Stimulated activated naive CD8-positive, alpha-beta T cell treated with anti-CD3 and anti-CD28 coated beads, Interleukin-15, amount 100 ng/mL, for 72 hours (primary cell): ENCODE measurements around the gene KIAA0040.

Experiments used
- ATAC-seq: fragments of 150-1000 bp; cut with Tn5 transposase; 2 replicates; pipeline ENCODE4 v1.10.0; 2021; ENCODE audit warnings: mild to moderate bottlenecking, moderate library complexity
- DNase-seq, 2 donors: peaks; one replicate each; pipeline ENCODE4 v3.0.0; 2021 to 2022
- H3K27ac Mint-ChIP-seq, 2 donors: one replicate each; pipeline ENCODE4 v1.8.0; 2022; ENCODE audit warnings: mild to moderate bottlenecking in 2 of 2, mixed read lengths in 2 of 2, moderate library complexity in 2 of 2
- H3K27me3 Mint-ChIP-seq: one replicate; pipeline ENCODE4 v1.8.0; 2022; ENCODE audit warnings: mixed read lengths
- H3K4me1 Mint-ChIP-seq: one replicate; pipeline ENCODE4 v1.8.0; 2022; ENCODE audit warnings: mild to moderate bottlenecking, mixed read lengths
- H3K4me3 Mint-ChIP-seq, 2 donors: one replicate each; pipeline ENCODE4 v1.8.0; 2022; ENCODE audit warnings: mild to moderate bottlenecking in 2 of 2, mixed read lengths in 2 of 2, moderate library complexity in 1 of 2
- H3K9me3 Mint-ChIP-seq, 2 donors: one replicate each; pipeline ENCODE4 v1.8.0; 2022; ENCODE audit warnings: mixed read lengths in 2 of 2

KIAA0040 gene

GRCh38 chr1:175192630-175193526 lies at the start of gene KIAA0040:
TSS of gene KIAA0040 (minus strand) at chr1:175192776. CDS start at chr1:175161013, 31,763 bp downstream.
- Mint-ChIP-seq H3K4me1 (peaks cover 50% of the 10 kb centered on the region), H3K9me3 (no peaks in the 10 kb centered on the region), H3K27me3 (no peaks in the 10 kb centered on the region), H3K27ac (peak within 1 kb of the TSS; percentile 86 to 94), H3K4me3 (peak within 1 kb of the TSS; percentile 82 to 92)
- peak; percentile 81 for ATAC-seq
- peak; percentile 57 to 63 for DNase-seq

GRCh38 chr1:175237389-175237788 lies 44.8 kb upstream of the KIAA0040 start:
- Mint-ChIP-seq H3K27me3 (no peaks in the 10 kb centered on the region), H3K9me3 (peaks cover 0 to 6% of the 10 kb centered on the region in 2 donors), H3K27ac (peak overlapping the region in 1 of 2 donors; percentile 0), H3K4me3 (peak overlapping the region in 1 of 2 donors; percentile 7), H3K4me1 (peaks cover 37% of the 10 kb centered on the region)
- ATAC-seq (no peak), DNase-seq (no peak)

GRCh38 chr1:175234639-175235038 lies 42.1 kb upstream of the KIAA0040 start:
- Mint-ChIP-seq H3K4me3 (no peak overlapping the region), H3K4me1 (peaks cover 37% of the 10 kb centered on the region), H3K9me3 (peaks cover 0 to 6% of the 10 kb centered on the region in 2 donors), H3K27ac (no peak overlapping the region), H3K27me3 (no peaks in the 10 kb centered on the region)
- ATAC-seq = no peak
- DNase-seq = no peak

GRCh38 chr1:175232335-175232734 lies 39.8 kb upstream of the KIAA0040 start:
- DNase-seq (no peak), ATAC-seq (no peak)
- H3K4me1 Mint-ChIP-seq = peaks cover 32% of the 10 kb centered on the region
- peaks cover 0 to 2% of the 10 kb centered on the region in 2 donors for H3K9me3 Mint-ChIP-seq
- H3K4me3 Mint-ChIP-seq = no peak overlapping the region
- H3K27me3 Mint-ChIP-seq = no peaks in the 10 kb centered on the region
- H3K27ac Mint-ChIP-seq = no peak overlapping the region

- DNase-seq (no peak), ATAC-seq (no peak)
- H3K27me3 Mint-ChIP-seq = no peaks in the 10 kb centered on the region
- H3K4me1 Mint-ChIP-seq = no peaks in the 10 kb centered on the region
- H3K27ac Mint-ChIP-seq = no peak overlapping the region
- no peak overlapping the region for H3K4me3 Mint-ChIP-seq
- no peaks in the 10 kb centered on the region for H3K9me3 Mint-ChIP-seq
Measured at GRCh38 chr1:175225805-175226129, 33.2 kb upstream of the KIAA0040 start.

GRCh38 chr1:175222296-175222938 lies 29.8 kb upstream of the KIAA0040 start:
- DNase-seq = no peak
- peaks cover 14% of the 10 kb centered on the region for H3K4me1 Mint-ChIP-seq
- H3K4me3 Mint-ChIP-seq = no peak overlapping the region
- ATAC-seq = no peak
- peak overlapping the region in 1 of 2 donors; percentile 64 for H3K27ac Mint-ChIP-seq
- no peaks in the 10 kb centered on the region for H3K27me3 Mint-ChIP-seq
- no peaks in the 10 kb centered on the region for H3K9me3 Mint-ChIP-seq

- Mint-ChIP-seq H3K9me3 (no peaks in the 10 kb centered on the region), H3K27ac (peak overlapping the region in 1 of 2 donors; percentile 10), H3K4me3 (no peak overlapping the region), H3K4me1 (peaks cover 14% of the 10 kb centered on the region), H3K27me3 (no peaks in the 10 kb centered on the region)
- no peak for ATAC-seq
- DNase-seq = no peak
Measured at GRCh38 chr1:175221557-175222175, 29.1 kb upstream of the KIAA0040 start.

- DNase-seq (no peak), ATAC-seq (no peak)
- Mint-ChIP-seq H3K9me3 (no peaks in the 10 kb centered on the region), H3K27ac (no peak overlapping the region), H3K4me3 (no peak overlapping the region), H3K4me1 (peaks cover 14% of the 10 kb centered on the region), H3K27me3 (no peaks in the 10 kb centered on the region)
Measured at GRCh38 chr1:175220853-175221556, 28.4 kb upstream of the KIAA0040 start.

GRCh38 chr1:175219774-175220173 lies 27.2 kb upstream of the KIAA0040 start:
- Mint-ChIP-seq H3K4me3 (no peak overlapping the region), H3K27ac (no peak overlapping the region)

GRCh38 chr1:175218786-175219434 lies 26.3 kb upstream of the KIAA0040 start:
- Mint-ChIP-seq H3K9me3 (no peaks in the 10 kb centered on the region), H3K4me3 (no peak overlapping the region), H3K27me3 (no peaks in the 10 kb centered on the region), H3K27ac (no peak overlapping the region), H3K4me1 (peaks cover 14% of the 10 kb centered on the region)
- ATAC-seq (no peak), DNase-seq (no peak)

More at GRCh38 chr1:175219774-175220173, 27.2 kb upstream of the KIAA0040 start:
- ATAC-seq = no peak
- Mint-ChIP-seq H3K27me3 (no peaks in the 10 kb centered on the region), H3K4me1 (peaks cover 14% of the 10 kb centered on the region), H3K9me3 (no peaks in the 10 kb centered on the region)
- no peak for DNase-seq

GRCh38 chr1:175217721-175218531 lies 25.4 kb upstream of the KIAA0040 start:
- DNase-seq (no peak), ATAC-seq (no peak)
- Mint-ChIP-seq H3K27me3 (no peaks in the 10 kb centered on the region), H3K4me1 (peaks cover 14% of the 10 kb centered on the region), H3K27ac (no peak overlapping the region), H3K4me3 (no peak overlapping the region), H3K9me3 (peaks cover 0 to 9% of the 10 kb centered on the region in 2 donors)

GRCh38 chr1:175216444-175216843 lies 23.9 kb upstream of the KIAA0040 start:
- Mint-ChIP-seq H3K27me3 (no peaks in the 10 kb centered on the region), H3K4me1 (peaks cover 25% of the 10 kb centered on the region)

GRCh38 chr1:175211656-175212055 lies 19.1 kb upstream of the KIAA0040 start:
- Mint-ChIP-seq H3K27me3 (no peaks in the 10 kb centered on the region), H3K27ac (no peak overlapping the region), H3K9me3 (peaks cover 0 to 9% of the 10 kb centered on the region in 2 donors), H3K4me3 (no peak overlapping the region), H3K4me1 (peaks cover 41% of the 10 kb centered on the region)
- no peak for ATAC-seq
- DNase-seq = no peak

More at GRCh38 chr1:175216444-175216843, 23.9 kb upstream of the KIAA0040 start:
- Mint-ChIP-seq H3K9me3 (peaks cover 0 to 9% of the 10 kb centered on the region in 2 donors), H3K27ac (no peak overlapping the region), H3K4me3 (no peak overlapping the region)
- DNase-seq (no peak), ATAC-seq (no peak)

- H3K4me3 Mint-ChIP-seq = peak overlapping the region in 1 of 2 donors; percentile 43
- no peaks in the 10 kb centered on the region for H3K27me3 Mint-ChIP-seq
- peaks cover 41% of the 10 kb centered on the region for H3K4me1 Mint-ChIP-seq
- ATAC-seq (no peak), DNase-seq (no peak)
- peaks cover 0 to 9% of the 10 kb centered on the region in 2 donors for H3K9me3 Mint-ChIP-seq
- H3K27ac Mint-ChIP-seq = no peak overlapping the region
Measured at GRCh38 chr1:175210744-175211143, 18.2 kb upstream of the KIAA0040 start.
